CD14-positive monocyte (primary cell): ENCODE measurements around the gene RAB3IP. TPM values are rescaled to one million over a fixed set of nuclear protein-coding genes. Genes with fewer than 3 reads are reported as not detected.

Experiments
- DNase-seq, 3 donors: peaks; one replicate each; pipeline ENCODE4 v3.0.0-alpha.2; 2011 to 2022
- H2AFZ ChIP-seq: 2 replicates; pipeline ENCODE4 v1.6.0; 2012; ENCODE audit warnings: mild to moderate bottlenecking, low read depth, low read length, inconsistent platforms; ENCODE audit not compliant: insufficient read depth, poor library complexity, severe bottlenecking
- H3K27ac ChIP-seq, 2 donors: 1 replicate in 1 of 2; 2 replicates in 1 of 2; pipeline ENCODE4 v1.5.1; 2012 to 2013; ENCODE audit warnings: low read length in 2 of 2, control low read depth in 1 of 2, inconsistent platforms in 1 of 2, low read depth in 1 of 2, mild to moderate bottlenecking in 1 of 2
- H3K27me3 ChIP-seq, 2 donors: one replicate each; pipeline versions ENCODE4 v1.6.0 to v1.6.1; 2011 to 2013; ENCODE audit warnings: low read length in 2 of 2; ENCODE audit not compliant: control insufficient read depth in 2 of 2, insufficient read depth in 2 of 2
- H3K36me3 ChIP-seq, 2 donors: replicated peaks in 1 of 2; 1 replicate in 1 of 2; 2 replicates in 1 of 2; pipeline versions ENCODE4 v1.5.1 to v1.6.1; 2012 to 2013; ENCODE audit warnings: low read length in 2 of 2, control low read depth in 1 of 2, inconsistent platforms in 1 of 2, mild to moderate bottlenecking in 1 of 2; ENCODE audit not compliant: insufficient read depth in 2 of 2, control insufficient read depth in 1 of 2
- H3K4me1 ChIP-seq, 2 donors: 1 replicate in 1 of 2; 2 replicates in 1 of 2; pipeline versions ENCODE4 v1.5.1 to v1.6.1; 2012 to 2013; ENCODE audit warnings: low read length in 2 of 2, control low read depth in 1 of 2, inconsistent platforms in 1 of 2, mild to moderate bottlenecking in 1 of 2, moderate library complexity in 1 of 2; ENCODE audit not compliant: insufficient read depth in 2 of 2, control insufficient read depth in 1 of 2
- H3K4me2 ChIP-seq: replicated peaks from 2 replicates; pipeline ENCODE3; 2012; ENCODE audit warnings: low read length, moderate library complexity, mild to moderate bottlenecking; ENCODE audit not compliant: poor library complexity, severe bottlenecking; ENCODE audit errors: extremely low read depth
- H3K4me3 ChIP-seq, 3 experiments: fragments of 200-600 bp in 1 of 3; sonication (generic) in 1 of 3; replicated peaks in 1 of 3; 1 replicate in 2 of 3; 2 replicates in 1 of 3; pipeline ENCODE4 v1.5.1; 2011 to 2013; ENCODE audit warnings: low read length in 3 of 3, mild to moderate bottlenecking in 3 of 3, control low read depth in 2 of 3, low read depth in 2 of 3, inconsistent platforms in 1 of 3, moderate library complexity in 1 of 3
- H3K79me2 ChIP-seq: 2 replicates; pipeline ENCODE4 v1.6.0; 2012; ENCODE audit warnings: mild to moderate bottlenecking, control low read depth, inconsistent platforms, low read length, moderate library complexity; ENCODE audit not compliant: insufficient read depth
- H3K9ac ChIP-seq: 2 replicates; pipeline ENCODE4 v1.6.0; 2017; ENCODE audit warnings: low read length, mild to moderate bottlenecking; ENCODE audit not compliant: insufficient read depth, poor library complexity, severe bottlenecking
- H3K9me3 ChIP-seq, 2 donors: replicated peaks in 1 of 2; 1 replicate in 1 of 2; 2 replicates in 1 of 2; pipeline versions ENCODE4 v1.5.1 to v1.6.1; 2012 to 2013; ENCODE audit warnings: low read length in 2 of 2, control low read depth in 1 of 2; ENCODE audit not compliant: control insufficient read depth in 1 of 2, insufficient read depth in 1 of 2
- H4K20me1 ChIP-seq: 2 replicates; pipeline ENCODE4 v1.6.0; 2012; ENCODE audit warnings: mild to moderate bottlenecking, low read length, control low read depth, moderate library complexity; ENCODE audit not compliant: insufficient read depth
- H3K27ac Mint-ChIP-seq, 7 donors: one replicate each; pipeline ENCODE4 v1.8.0; 2020; ENCODE audit warnings: mild to moderate bottlenecking in 7 of 7, mixed read lengths in 7 of 7, moderate library complexity in 6 of 7, inconsistent platforms in 2 of 7
- H3K27me3 Mint-ChIP-seq, 3 donors: one replicate each; pipeline ENCODE4 v1.8.0; 2021 to 2022; ENCODE audit warnings: low read depth in 3 of 3, mild to moderate bottlenecking in 3 of 3, mixed read lengths in 3 of 3, moderate library complexity in 3 of 3, inconsistent platforms in 1 of 3
- H3K36me3 Mint-ChIP-seq, 2 donors: one replicate each; pipeline ENCODE4 v1.8.0; 2020; ENCODE audit warnings: mixed read lengths in 2 of 2, inconsistent platforms in 1 of 2, mild to moderate bottlenecking in 1 of 2
- H3K4me1 Mint-ChIP-seq: one replicate; pipeline ENCODE4 v1.8.0; 2020; ENCODE audit warnings: mild to moderate bottlenecking, mixed read lengths
- H3K4me3 Mint-ChIP-seq, 2 donors: one replicate each; pipeline ENCODE4 v1.8.0; 2020; ENCODE audit warnings: mild to moderate bottlenecking in 2 of 2, mixed read lengths in 2 of 2, moderate library complexity in 1 of 2
- H3K9me3 Mint-ChIP-seq, 7 donors: one replicate each; pipeline ENCODE4 v1.8.0; 2020 to 2022; ENCODE audit warnings: mixed read lengths in 7 of 7, mild to moderate bottlenecking in 6 of 7, moderate library complexity in 6 of 7, inconsistent platforms in 2 of 7
- CTCF ChIP-seq: fragments of 200-600 bp; IDR thresholded peaks from one replicate; pipeline ENCODE4 v1.8.0; 2022; ENCODE audit warnings: antibody characterized with exemption, mild to moderate bottlenecking
- WGBS: methylation state at CpG from one replicate; pipeline ENCODE4 v1.1.5; 2013; ENCODE audit warnings: missing lambda C conversion rate; ENCODE audit not compliant: insufficient coverage; 5-methylcytosine and 5-hydroxymethylcytosine counted together
- intact Hi-C, 2 donors: fragments of 100-400 bp; cut with micrococcal nuclease; formaldehyde crosslinking; loops; one replicate each; pipeline versions ENCODE4 v1.15.0 to v1.15.1; 2023
- polyA plus RNA-seq, 3 donors: library from polyadenylated mRNA; depleted of rRNA in 1 of 3; unstranded in 2 of 3; stranded (reverse) in 1 of 3; fragments of 300-500 nt in 2 of 3; fragments of >200 nt in 1 of 3; fragmentation: Illumina TruSeq in 2 of 3; gene quantifications; 1 replicate in 2 of 3; 2 replicates in 1 of 3; pipeline ENCODE4 v1.2.3, GENCODE V29; 2012 to 2021

Gene RAB3IP
- polyA plus RNA-seq, 3 donors = 8.2 to 14.8 (median 9.4) TPM

- no peaks in the 10 kb centered on the region for H3K79me2 ChIP-seq
- no peak for DNase-seq
- H3K27ac ChIP-seq = no peak overlapping the region
- Mint-ChIP-seq H3K27me3 (no peaks in the 10 kb centered on the region), H3K27ac (no peak overlapping the region), H3K4me1 (peaks cover 2% of the 10 kb centered on the region), H3K36me3 (peaks cover 41 to 65% of the 10 kb centered on the region in 2 donors), H3K4me3 (no peak overlapping the region), H3K9me3 (peaks cover 40 to 53% (median 48%) of the 10 kb centered on the region in 7 donors)
- 100% methylated on average over 3 of the region's 3 CpGs for WGBS
- no peak for TF ChIP-seq CTCF
- H3K36me3 ChIP-seq = peaks cover 10 to 63% of the 10 kb centered on the region in 2 donors
- no peak overlapping the region for H2AFZ ChIP-seq
- H4K20me1 ChIP-seq = no peaks in the 10 kb centered on the region
- intact Hi-C loops = no loop called here
- H3K4me3 ChIP-seq = no peak overlapping the region
- no peaks in the 10 kb centered on the region for H3K4me1 ChIP-seq
- H3K9me3 ChIP-seq = peaks cover 37 to 50% of the 10 kb centered on the region in 2 donors
- H3K27me3 ChIP-seq = no peaks in the 10 kb centered on the region
- H3K9ac ChIP-seq = no peak overlapping the region
- H3K4me2 ChIP-seq = no peak overlapping the region
Observed at GRCh38 chr12:69765515-69765914, 26.9 kb downstream of the RAB3IP start.

GRCh38 chr12:69766260-69766659 is 27.6 kb downstream of the RAB3IP start:
- Histone ChIP-seq H3K27me3 (no peaks in the 10 kb centered on the region), H3K4me2 (no peak overlapping the region), H3K36me3 (peaks cover 10 to 63% of the 10 kb centered on the region in 2 donors), H3K4me1 (no peaks in the 10 kb centered on the region), H4K20me1 (no peaks in the 10 kb centered on the region), H3K79me2 (no peaks in the 10 kb centered on the region), H3K27ac (no peak overlapping the region), H3K4me3 (no peak overlapping the region), H3K9ac (no peak overlapping the region), H3K9me3 (peaks cover 40 to 54% of the 10 kb centered on the region in 2 donors), H2AFZ (no peak overlapping the region)
- H3K4me1 Mint-ChIP-seq = peaks cover under 1% of the 10 kb centered on the region
- TF ChIP-seq CTCF = no peak
- H3K27ac Mint-ChIP-seq = no peak overlapping the region
- no peak for DNase-seq
- WGBS = 96% methylated on average over 3 of the region's 6 CpGs
- peaks cover 40 to 55% (median 50%) of the 10 kb centered on the region in 7 donors for H3K9me3 Mint-ChIP-seq
- no peaks in the 10 kb centered on the region for H3K27me3 Mint-ChIP-seq
- peaks cover 44 to 64% of the 10 kb centered on the region in 2 donors for H3K36me3 Mint-ChIP-seq
- no peak overlapping the region for H3K4me3 Mint-ChIP-seq
- intact Hi-C loops = no loop called here
